ENCODE measurements around the gene PFDN1.
A peak's percentile ranks its signal among the peaks of the same experiment; 100 is the strongest.

Gene PFDN1

GRCh38 chr5:140295414-140295813 lies 7.5 kb downstream of the PFDN1 start:
- DNase-seq (ENCODE audit: low read depth), result peak; percentile 90

GRCh38 chr5:140294753-140295152 lies 8.1 kb downstream of the PFDN1 start:
- DNase-seq (ENCODE audit: low read depth), result no peak

- no peak for DNase-seq (ENCODE audit: low read depth)
These were observed 9.1 kb downstream of the PFDN1 start for GRCh38 chr5:140293849-140294100.

GRCh38 chr5:140293091-140293848 lies 9.6 kb downstream of the PFDN1 start:
- DNase-seq (ENCODE audit: low read depth), result no peak

GRCh38 chr5:140292212-140293036 lies 10.5 kb downstream of the PFDN1 start:
- DNase-seq (ENCODE audit: low read depth), result no peak

- no peak for DNase-seq (ENCODE audit: low read depth)
These were observed 14.9 kb downstream of the PFDN1 start for GRCh38 chr5:140287801-140288521.

- DNase-seq (ENCODE audit: low read depth), result no peak
These were observed 16.5 kb downstream of the PFDN1 start for GRCh38 chr5:140286424-140286823.

GRCh38 chr5:140284013-140284412 lies 18.9 kb downstream of the PFDN1 start:
- no peak for DNase-seq (ENCODE audit: low read depth)

- no peak for DNase-seq (ENCODE audit: low read depth)
These were observed 20.6 kb downstream of the PFDN1 start for GRCh38 chr5:140282266-140282665.

- DNase-seq (ENCODE audit: low read depth), result no peak
These were observed 27.1 kb downstream of the PFDN1 start for GRCh38 chr5:140275837-140276236.

GRCh38 chr5:140273401-140273877 lies 29.5 kb downstream of the PFDN1 start:
- DNase-seq (ENCODE audit: low read depth), result no peak

- no peak for DNase-seq (ENCODE audit: low read depth)
These were observed 32.9 kb downstream of the PFDN1 start for GRCh38 chr5:140270008-140270407.

GRCh38 chr5:140267559-140268018 lies 35.3 kb downstream of the PFDN1 start:
- no peak for DNase-seq (ENCODE audit: low read depth)

GRCh38 chr5:140267201-140267540 lies 35.7 kb downstream of the PFDN1 start:
- DNase-seq (ENCODE audit: low read depth), result no peak

- no peak for DNase-seq (ENCODE audit: low read depth)
These were observed 36.3 kb downstream of the PFDN1 start for GRCh38 chr5:140266471-140267200.

- no peak for DNase-seq (ENCODE audit: low read depth)
These were observed 37.1 kb downstream of the PFDN1 start for GRCh38 chr5:140265845-140266244.

GRCh38 chr5:140262839-140263238 lies 40.1 kb downstream of the PFDN1 start:
- DNase-seq (ENCODE audit: low read depth), result no peak

- no peak for DNase-seq (ENCODE audit: low read depth)
These were observed 40.7 kb downstream of the PFDN1 start for GRCh38 chr5:140262221-140262620.

- DNase-seq (ENCODE audit: low read depth), result peak; percentile 59
These were observed 41.3 kb downstream of the PFDN1 start for GRCh38 chr5:140261403-140262171.

- no peak for DNase-seq (ENCODE audit: low read depth)
These were observed 42.7 kb downstream of the PFDN1 start for GRCh38 chr5:140260089-140260656.

GRCh38 chr5:140259500-140259899 lies 43.4 kb downstream of the PFDN1 start:
- no peak for DNase-seq (ENCODE audit: low read depth)
